Cardiac fibroblast (primary cell): ENCODE data around the gene PTK7.
"Not testable (repeated sequence)": the region's sequence is repeated elsewhere in the genome, so short reads cannot be mapped to it uniquely, and the experiment has no call there.

Experiments used
- DNase-seq, 2 donors: peaks; one replicate each; pipeline versions ENCODE4 v3.0.0 to v3.0.0-alpha.2; 2010; ENCODE audit warnings: low read depth in 2 of 2
- H3K4me3 ChIP-seq, 2 donors: replicated peaks in 1 of 2; 1 replicate in 1 of 2; 2 replicates in 1 of 2; pipeline ENCODE4 v1.5.1; 2011; ENCODE audit warnings: low read depth in 2 of 2, low read length in 2 of 2, mild to moderate bottlenecking in 2 of 2, moderate library complexity in 1 of 2
- TF ChIP-seq, protein P1 (sequence below): IDR thresholded peaks from one replicate; pipeline ENCODE4 v1.5.1; 2011; ENCODE audit warnings: low read depth, mild to moderate bottlenecking, low read length, inconsistent platforms

Gene PTK7

DNA sequence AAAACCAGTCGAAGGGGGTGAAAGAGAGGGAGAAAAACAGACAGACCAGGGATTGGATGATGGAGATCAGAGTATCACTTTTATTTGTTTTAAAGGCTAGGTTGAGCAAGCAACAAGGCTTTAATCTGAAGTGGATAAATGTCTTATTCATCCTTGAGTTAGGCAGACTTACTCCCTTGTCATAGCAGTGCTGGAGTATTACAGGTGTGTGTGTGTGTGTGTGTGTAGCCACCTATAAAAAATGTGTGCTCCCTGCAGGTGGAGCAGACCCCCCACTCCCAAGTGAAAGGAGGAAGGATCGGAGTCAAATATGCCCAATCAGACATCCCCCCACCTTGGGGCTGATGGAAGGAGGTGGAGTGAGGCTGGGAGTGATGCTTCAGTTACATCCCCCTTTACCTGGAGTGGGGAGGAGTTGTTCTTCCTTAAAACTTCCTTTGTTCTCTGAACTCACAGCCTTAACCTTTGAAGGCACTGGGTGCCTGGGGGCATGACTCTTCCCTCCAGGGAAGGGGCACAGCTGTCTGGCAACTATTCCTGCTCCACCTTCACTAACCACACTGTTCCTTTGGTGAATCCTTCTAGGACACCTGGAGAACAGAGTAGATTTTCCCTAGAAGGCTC is 27.3 kb downstream of the PTK7 start:
- H3K4me3 ChIP-seq, result no peak overlapping the region
- TF ChIP-seq, protein P1, sequence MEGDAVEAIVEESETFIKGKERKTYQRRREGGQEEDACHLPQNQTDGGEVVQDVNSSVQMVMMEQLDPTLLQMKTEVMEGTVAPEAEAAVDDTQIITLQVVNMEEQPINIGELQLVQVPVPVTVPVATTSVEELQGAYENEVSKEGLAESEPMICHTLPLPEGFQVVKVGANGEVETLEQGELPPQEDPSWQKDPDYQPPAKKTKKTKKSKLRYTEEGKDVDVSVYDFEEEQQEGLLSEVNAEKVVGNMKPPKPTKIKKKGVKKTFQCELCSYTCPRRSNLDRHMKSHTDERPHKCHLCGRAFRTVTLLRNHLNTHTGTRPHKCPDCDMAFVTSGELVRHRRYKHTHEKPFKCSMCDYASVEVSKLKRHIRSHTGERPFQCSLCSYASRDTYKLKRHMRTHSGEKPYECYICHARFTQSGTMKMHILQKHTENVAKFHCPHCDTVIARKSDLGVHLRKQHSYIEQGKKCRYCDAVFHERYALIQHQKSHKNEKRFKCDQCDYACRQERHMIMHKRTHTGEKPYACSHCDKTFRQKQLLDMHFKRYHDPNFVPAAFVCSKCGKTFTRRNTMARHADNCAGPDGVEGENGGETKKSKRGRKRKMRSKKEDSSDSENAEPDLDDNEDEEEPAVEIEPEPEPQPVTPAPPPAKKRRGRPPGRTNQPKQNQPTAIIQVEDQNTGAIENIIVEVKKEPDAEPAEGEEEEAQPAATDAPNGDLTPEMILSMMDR, result no peak
- DNase-seq, result no peak

DNA sequence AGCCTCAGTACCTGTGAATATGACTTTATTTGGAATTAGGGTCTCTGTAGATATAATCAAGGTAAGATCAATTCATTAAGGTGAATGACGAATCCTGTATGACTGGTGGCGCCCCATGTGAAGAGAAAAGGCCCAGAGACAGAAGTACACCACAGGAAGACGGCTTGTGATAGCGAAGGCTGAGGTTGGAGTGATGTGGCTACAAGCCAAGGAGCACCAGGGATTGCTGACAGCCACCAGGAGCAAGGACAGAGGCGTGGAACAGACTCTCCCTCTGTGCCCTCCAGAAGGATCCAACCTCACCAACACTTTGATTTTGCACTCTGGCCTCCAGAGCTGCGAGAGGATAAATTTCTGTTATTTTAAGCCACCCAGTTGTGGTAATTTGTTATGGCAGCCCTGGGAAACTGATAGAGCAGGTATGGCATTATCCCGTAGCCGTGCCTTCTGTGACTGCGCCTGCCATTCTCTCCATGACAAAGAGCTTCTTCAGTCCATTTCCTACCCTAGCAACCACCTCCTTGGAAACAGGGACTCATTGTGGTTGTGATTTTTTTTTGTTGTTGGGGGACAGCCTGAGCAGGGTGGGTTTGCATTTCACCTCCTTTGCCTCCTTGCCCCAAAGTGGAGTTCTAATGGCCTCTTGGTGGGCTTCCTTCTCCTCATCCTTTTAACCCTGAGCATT is 29.6 kb downstream of the PTK7 start:
- TF ChIP-seq, protein P1, result no peak
- DNase-seq, result no peak
- H3K4me3 ChIP-seq, result no peak overlapping the region

DNA sequence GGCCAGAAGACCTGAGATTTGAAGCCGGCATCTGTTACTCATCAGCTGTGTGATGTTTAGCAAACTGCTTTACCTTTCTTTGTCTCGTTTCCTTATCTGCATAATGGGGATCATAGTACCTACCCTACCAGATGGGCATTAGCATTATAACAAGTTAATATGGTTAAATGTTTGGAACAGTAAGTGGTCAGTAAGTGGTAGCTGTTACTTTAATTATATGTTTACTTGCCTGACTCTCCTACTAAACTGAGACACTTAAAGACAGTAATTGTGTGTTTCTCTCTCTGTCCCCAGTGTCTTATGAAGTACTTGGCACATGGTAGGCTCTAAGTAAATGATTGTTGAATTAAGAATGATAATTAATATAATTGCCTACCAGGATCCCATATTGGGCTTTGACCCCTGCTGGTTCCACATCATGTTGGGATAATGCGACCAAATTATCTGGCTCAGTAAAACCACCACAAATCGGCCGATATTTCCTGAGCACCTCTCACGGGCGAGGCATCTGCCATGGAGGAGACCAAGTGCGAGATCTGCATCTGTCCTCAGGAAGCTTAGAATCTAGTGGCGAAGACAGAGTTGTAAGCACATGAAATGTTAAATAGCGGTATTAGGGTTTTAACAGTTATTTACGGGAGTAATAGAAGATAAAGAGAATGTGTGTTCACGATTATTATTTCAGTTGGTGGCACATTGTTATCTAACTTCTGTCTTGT is 31.4 kb downstream of the PTK7 start:
- DNase-seq, result no peak
- TF ChIP-seq, protein P1, result no peak

DNA sequence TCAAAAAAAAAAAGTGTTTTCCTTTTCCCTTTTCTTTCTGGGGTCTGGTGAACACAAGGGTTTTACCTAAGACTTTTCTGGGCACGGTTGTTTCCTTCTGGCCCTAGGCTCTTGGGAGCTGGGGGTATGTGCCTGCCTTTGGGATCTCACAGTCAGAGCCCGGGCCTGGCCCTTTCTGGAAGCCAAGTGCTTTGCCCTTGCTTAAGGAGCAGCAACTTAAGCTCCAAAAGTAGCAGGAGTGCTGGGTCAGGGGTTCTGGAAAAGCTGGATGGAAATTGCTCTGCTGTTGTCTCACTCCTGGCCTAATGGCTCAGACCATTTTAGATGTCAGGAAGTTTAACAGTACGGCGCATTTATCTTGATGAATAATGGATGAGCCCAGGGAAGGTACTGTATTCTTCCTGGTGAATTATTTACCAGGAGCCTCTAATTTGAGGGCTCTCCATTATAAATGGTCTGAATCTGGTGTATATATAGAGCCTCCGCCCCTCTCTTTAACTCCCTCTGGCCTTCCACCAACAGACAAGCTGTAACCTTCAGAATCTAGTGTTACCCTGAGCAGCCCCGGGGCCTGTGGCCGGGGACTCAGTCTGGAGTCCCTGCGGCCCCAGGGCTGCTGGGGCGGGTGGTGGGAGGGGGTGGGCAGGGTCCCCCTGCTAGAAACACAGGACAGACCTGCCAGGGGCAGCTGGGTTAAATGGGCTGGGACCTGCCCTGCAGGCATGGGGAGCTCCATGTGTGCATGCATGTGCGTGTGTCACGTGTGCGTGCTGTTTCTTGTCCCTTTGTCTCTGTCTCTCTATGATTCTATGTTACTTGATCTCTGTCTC is 37.5 kb downstream of the PTK7 start:
- H3K4me3 ChIP-seq, result no peak overlapping the region
- no peak for DNase-seq
- TF ChIP-seq, protein P1, result no peak

More for the DNA sequence above, 31.4 kb downstream of the PTK7 start:
- H3K4me3 ChIP-seq, result no peak overlapping the region

DNA sequence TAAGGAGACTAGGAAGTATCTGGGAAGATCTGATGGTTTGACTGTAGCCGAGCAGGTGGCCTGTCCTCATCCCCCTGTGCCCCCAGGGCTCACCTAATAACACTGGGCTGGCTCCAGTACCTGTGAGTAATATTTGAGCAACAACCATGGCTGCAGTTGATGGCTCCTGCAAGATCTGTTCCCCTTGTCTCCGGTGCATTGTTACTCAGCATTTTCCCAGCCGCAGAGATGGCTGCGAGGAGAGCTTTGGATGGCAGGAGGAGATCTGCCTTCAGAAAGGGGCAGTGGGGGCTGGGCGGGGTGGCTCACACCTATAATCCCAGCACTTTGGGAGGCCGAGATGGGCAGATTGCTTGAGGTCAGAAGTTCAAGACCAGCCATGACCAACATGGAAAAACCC is 39.3 kb downstream of the PTK7 start:
- TF ChIP-seq, protein P1, result no peak
- no peak for DNase-seq
- no peak overlapping the region for H3K4me3 ChIP-seq

DNA sequence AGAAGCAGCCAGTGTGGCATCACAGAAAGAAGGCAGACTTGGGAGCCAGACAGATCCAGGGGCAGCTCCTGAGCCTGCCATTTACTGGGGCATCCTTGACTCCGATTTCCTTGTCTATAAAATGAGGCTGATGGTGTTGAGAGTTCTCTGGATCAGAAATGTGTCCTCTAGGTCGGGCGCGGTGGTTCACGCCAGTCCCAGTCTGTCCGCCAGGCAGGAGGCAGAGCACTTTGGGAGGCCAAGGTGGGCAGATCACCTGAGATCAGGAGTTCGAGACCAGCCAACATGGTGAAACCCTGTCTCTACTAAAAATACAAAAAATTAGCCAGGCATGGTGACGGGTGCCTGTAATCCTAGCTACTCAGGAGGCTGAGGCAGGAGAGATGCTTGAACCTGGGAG is 41.4 kb downstream of the PTK7 start:
- H3K4me3 ChIP-seq, DNase-seq: not testable (repeated sequence)

DNA sequence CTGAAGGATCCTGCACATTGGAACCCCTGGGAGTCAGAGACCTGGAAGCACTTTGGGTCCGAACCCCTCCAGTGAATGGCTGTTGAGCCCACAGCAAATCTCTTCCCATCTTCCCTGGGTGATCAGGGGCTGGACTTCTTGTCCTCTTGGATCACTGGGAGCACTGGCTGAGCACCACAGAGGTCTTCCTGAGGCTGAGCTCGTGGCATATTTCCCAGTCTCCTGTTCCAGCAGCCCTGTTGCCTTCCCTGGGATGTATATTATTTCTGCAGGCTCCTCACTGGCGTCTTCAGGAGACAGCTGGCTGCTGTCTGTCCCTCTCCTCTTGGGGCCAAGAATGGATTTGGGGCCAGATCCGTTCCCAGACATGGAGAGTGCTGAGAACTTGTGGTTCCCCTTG is 43.4 kb downstream of the PTK7 start:
- TF ChIP-seq, protein P1, result no peak
- DNase-seq, result peak in 1 of 2 donors; percentile 40
- H3K4me3 ChIP-seq, result no peak overlapping the region
